ENCODE measurements around the gene LHFPL4.
A peak's percentile ranks its signal among the peaks of the same experiment; 100 is the strongest.
"Not testable (repeated sequence)": the region's sequence is repeated elsewhere in the genome, so short reads cannot be mapped to it uniquely, and the experiment has no call there.

Gene LHFPL4

GRCh38 chr3:9534429-9534828 is 19.2 kb downstream of the LHFPL4 start:
- DNase-seq = no peak

GRCh38 chr3:9525078-9525477 is 28.5 kb downstream of the LHFPL4 start:
- DNase-seq = no peak

GRCh38 chr3:9514956-9515355 is 38.7 kb downstream of the LHFPL4 start:
- no peak for DNase-seq

DNA sequence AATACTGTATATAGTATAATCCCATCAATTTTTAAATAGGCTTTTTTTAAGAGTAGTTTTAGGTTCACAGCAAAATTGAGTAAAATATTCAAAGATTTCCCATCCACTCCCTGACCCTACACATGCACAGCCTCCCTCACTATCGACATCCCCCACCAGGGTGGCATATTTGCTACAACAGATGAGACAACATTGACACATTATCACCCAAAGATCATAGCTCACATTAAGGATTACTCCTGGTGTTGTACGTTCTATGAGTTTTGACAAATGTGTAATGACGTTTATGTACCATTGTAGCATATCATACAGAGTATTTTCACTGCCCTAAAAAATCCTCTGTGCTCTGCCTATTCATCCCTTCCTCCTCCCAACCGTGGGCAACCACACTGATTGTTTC is 39.3 kb downstream of the LHFPL4 start:
- no peak for DNase-seq

GRCh38 chr3:9512456-9513045 is 41.1 kb downstream of the LHFPL4 start:
- no peak for DNase-seq

- DNase-seq = no peak
These were observed 44.8 kb downstream of the LHFPL4 start for GRCh38 chr3:9508781-9509180.

DNA sequence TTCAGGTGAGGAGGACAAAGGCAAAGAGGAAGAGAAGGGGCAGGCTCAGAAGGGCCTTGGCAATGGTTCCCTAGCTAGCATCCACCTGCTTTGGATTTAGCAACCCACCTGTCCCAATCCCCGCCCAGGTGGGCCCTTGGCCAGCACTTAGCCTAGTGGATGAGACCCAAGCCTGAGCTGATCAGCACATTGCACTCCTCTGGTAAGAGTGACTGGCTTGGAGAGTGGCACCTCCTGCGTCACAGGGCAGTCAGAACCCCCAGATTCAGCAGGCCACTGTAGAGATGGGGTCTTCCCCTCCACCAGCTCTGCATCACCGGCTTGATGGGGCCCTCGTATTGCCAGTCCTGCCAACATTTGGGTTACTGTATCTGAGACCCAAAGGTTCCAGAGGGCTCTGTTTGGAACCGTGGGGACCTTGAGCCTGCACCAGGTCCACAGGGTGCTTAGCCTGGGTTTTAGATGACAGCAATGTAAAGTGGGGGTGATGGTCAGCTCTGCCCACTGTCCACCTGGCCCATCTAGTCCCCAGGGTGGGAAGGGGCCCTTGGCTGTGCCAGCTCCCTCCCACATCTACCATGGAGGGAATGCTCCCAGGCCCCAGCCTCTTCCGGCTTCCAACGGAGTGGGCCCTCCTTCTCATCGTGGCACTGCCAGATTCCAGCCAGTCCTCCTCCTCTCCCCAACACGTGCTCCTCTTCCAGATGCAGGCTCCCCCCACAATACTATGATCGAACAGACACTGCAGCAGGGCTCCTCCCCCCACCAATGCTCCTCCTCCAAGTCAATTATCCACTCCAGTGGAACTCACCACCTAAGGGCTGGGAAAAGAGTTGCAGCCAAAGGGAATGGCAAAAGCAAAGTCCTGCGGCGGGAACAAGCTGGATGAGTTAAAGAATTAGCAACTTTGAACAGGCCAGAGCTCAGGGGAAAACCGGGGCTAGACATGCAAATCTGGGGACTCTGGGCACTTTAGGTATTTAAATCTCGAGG is 45.7 kb downstream of the LHFPL4 start:
- DNase-seq = no peak

- DNase-seq = peak; percentile 73
These were observed 50.3 kb downstream of the LHFPL4 start for GRCh38 chr3:9503283-9503682.

DNA sequence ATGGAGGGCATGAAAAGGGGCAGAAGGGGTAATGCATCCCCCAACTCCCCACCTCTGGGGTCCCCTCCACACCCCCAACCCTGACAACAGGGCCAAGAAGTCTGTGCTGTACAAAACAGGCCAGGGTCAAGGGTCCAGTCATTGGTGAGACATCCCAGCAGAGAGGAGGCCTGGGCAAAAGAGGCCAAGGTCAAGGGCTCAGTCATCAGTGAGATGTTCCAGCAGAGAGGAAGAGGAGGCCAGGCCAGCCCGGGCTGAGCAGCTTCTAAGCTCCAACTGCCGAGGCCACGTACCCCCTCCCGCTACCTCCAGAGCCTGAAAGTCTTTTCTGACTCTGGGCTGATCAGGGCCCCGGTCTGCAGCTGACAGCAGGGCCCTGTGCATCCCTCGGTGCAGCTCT is 52.4 kb downstream of the LHFPL4 start:
- DNase-seq = no peak

- peak; percentile 47 for DNase-seq
These were observed 53.2 kb downstream of the LHFPL4 start for GRCh38 chr3:9500108-9501050.

GRCh38 chr3:9499455-9500107 is 54.0 kb downstream of the LHFPL4 start:
- no peak for DNase-seq

DNA sequence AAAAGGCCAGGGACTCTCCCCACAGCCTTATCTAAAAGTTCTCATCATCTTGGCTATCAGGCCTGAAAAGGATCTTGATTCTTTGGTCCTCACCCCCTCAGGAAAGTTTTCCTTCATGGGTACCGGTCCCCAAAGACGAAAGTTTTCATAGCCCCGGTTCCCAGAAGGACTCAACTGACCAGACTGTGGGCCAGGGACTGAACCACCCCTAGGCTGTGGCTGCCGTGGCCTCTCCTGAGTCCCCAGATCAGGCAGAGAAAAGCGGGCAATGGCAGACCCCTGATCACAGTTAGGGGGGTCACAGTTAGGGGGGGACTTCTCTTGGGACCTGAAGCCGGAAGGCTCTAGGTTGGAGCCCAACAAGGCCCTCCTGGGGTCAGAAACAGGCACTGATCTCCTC is 54.8 kb downstream of the LHFPL4 start:
- no peak for DNase-seq

GRCh38 chr3:9497821-9498565 is 55.6 kb downstream of the LHFPL4 start:
- no peak for DNase-seq

DNA sequence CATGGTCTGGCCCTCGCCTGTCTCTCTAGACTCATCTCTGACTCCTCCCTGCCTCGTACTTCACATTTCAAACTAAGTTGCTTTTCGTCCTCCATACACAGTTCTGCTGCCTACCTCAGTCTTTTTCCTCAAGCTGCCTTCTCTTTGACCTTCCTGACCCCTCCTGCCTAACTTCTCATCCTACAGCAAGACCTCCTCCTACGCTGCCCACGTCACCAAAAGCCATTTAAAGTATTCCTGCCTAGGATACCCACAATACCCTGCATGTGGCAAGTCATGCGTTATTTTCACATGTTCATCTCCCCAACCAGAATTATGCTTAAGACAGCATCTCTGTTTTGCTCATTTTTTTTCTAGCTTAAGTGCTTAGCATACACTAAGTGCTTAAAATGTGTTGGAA is 56.7 kb downstream of the LHFPL4 start:
- no peak for DNase-seq

GRCh38 chr3:9494036-9494435 is 59.6 kb downstream of the LHFPL4 start:
- DNase-seq = not testable (repeated sequence)

DNA sequence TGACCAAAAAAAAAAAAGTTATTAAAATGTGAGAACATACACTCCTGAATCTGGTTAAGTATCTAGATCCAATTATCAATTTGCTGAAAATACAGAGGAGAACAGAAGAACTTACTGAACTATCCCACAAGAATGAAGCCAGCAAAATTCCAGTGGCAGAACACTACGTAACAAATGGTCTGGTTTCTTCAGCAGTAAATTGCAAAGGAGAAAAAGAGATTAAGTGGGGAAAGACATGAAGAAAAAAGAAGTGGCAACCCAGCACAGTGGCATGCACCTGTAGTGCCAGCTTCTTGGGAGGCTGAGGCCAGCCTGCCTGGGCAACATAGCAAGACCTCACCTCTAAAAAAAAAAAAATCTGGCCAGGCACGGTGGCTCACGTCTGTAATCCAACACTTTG is 62.1 kb downstream of the LHFPL4 start:
- no peak for DNase-seq

- no peak for DNase-seq
These were observed 68.4 kb downstream of the LHFPL4 start for GRCh38 chr3:9485248-9485647.

GRCh38 chr3:9480265-9480664 is 73.4 kb downstream of the LHFPL4 start:
- no peak for DNase-seq

DNA sequence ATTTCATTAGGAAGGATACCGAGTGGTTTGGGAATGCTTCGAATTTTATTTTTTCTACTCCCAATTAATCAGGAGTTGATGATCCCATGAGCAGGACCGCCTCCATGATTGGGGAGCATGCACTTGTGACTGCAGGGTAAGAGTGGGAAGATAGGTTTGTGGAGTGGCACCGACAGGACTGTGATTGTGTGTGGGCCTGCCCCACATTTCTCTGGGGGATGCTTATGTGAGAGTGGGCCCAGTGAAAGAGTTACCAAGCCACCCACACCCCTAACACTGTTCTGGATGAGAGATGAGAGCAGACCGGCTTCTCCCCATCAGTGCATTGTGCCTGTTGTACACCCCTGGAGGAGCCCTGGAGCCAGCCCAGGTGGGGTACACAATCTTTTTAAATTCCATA is 76.7 kb downstream of the LHFPL4 start:
- no peak for DNase-seq

- no peak for DNase-seq
These were observed 79.1 kb downstream of the LHFPL4 start for GRCh38 chr3:9474482-9474881.

GRCh38 chr3:9473496-9474065 is 80.0 kb downstream of the LHFPL4 start:
- no peak for DNase-seq

- no peak for DNase-seq
These were observed 83.6 kb downstream of the LHFPL4 start for GRCh38 chr3:9469986-9470385.

Data from CD4-positive, alpha-beta T cell treated with Interleukin-17A for 1 hour (primary cell).